ENCODE measurements around the gene NIBAN1. TPM values are rescaled to one million over a fixed set of nuclear protein-coding genes. Genes with fewer than 3 reads are reported as not detected.
A peak's percentile ranks its signal among the peaks of the same experiment; 100 is the strongest.

The NIBAN1 gene
- total RNA-seq, 6 experiments from 2014 or later, result 0.68 to 4.6 (median 1.9) TPM

DNA sequence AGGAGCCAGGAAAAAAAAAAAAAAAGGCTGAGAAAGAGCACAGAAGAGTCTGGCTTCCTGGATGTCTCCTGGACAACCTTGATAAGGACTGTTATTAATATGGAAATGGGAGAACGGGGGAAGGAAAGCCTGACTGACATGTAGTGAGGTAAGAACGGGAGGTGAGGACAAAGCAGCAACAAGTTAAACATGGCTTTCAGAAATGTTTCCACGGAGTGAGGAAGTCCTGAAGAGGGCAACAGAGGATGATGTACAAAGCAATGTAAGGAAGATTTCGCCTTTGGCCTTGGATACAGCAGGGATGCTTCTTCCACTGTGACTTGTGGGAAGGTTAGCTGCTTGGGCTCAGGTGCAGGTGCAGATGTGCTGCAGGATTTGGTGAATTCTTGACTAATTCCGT is 11.9 kb upstream of the NIBAN1 start:
- no peaks in the 10 kb centered on the region for H3K36me3 ChIP-seq
- H3K9me3 ChIP-seq, result no peaks in the 10 kb centered on the region
- H3K4me3 ChIP-seq, result no peak overlapping the region
- no peaks in the 10 kb centered on the region for H3K27me3 ChIP-seq
- H3K4me1 ChIP-seq, result no peaks in the 10 kb centered on the region
- intact Hi-C loops (cut with DNase I), result no loop called here
- 24% methylated on average over 5 of the region's 5 CpGs for WGBS (ENCODE audit: insufficient coverage, low coverage, low lambda C conversion rate, missing lambda C conversion rate)
- TF ChIP-seq, protein P1, sequence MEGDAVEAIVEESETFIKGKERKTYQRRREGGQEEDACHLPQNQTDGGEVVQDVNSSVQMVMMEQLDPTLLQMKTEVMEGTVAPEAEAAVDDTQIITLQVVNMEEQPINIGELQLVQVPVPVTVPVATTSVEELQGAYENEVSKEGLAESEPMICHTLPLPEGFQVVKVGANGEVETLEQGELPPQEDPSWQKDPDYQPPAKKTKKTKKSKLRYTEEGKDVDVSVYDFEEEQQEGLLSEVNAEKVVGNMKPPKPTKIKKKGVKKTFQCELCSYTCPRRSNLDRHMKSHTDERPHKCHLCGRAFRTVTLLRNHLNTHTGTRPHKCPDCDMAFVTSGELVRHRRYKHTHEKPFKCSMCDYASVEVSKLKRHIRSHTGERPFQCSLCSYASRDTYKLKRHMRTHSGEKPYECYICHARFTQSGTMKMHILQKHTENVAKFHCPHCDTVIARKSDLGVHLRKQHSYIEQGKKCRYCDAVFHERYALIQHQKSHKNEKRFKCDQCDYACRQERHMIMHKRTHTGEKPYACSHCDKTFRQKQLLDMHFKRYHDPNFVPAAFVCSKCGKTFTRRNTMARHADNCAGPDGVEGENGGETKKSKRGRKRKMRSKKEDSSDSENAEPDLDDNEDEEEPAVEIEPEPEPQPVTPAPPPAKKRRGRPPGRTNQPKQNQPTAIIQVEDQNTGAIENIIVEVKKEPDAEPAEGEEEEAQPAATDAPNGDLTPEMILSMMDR (IDR thresholded peaks at IDR 0.05), result no peak
- no peak for TF ChIP-seq POLR2A (IDR thresholded peaks at IDR 0.05)
- H3K27ac ChIP-seq, result no peak overlapping the region
- ATAC-seq, result peak in 2 of 4 donors; percentile 23 to 52
- DNase-seq, result no peak

DNA sequence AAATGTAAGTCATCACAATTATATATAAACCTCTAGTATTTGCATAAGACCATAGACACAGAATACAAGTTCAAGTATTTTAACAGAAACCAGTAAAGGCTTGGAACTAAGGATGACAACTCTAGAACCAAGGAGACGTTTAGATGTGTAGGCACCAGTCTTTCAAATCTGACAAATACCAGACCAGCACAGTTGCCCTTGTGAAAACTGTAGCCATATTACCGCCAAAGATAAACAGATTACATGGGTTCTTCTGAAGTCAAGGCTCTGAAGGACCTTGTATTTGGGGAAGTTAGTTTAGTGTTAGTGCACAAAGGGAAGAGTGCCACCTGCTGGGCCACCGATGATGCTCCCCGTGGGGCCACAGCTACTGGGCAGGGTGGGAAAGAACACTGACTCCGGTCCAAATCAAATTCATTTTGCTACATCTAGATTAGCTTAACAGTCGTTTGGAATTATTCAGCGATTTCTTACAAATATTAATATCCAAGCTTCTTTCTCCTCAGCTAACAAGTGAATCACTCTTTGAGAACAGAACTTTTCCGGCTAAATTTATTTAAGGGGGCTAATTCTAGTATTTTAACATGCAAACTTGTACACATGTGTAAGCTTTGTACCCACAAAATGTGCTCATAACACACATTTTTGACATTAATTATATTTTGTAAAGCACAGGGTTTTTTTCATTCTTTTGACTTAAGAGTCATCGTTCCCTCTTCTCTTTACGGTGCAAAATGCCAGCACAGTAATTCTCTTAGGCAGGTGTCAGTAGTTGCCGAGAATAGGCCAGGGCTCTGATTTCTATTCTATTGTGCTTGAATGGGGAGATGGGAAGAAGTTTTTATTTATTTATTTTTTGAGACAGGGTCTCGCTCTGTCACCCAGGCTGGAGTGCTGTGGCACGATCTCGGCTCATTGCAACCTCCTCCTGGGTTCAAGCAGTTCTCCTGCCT is 8.0 kb upstream of the NIBAN1 start:
- intact Hi-C loops (cut with DNase I), result loop anchor here in 1 of 2 donors (5.0 kb wide), 1 partner anchor 175 kb away; no protein-coding TSS in a partner anchor
- H3K27me3 ChIP-seq, result no peaks in the 10 kb centered on the region
- TF ChIP-seq, protein P1 (IDR thresholded peaks at IDR 0.05), result peak; percentile 79 to 97 (median 94)
- no peak for TF ChIP-seq POLR2A (IDR thresholded peaks at IDR 0.05)
- no peaks in the 10 kb centered on the region for H3K36me3 ChIP-seq
- ATAC-seq (peak; percentile 97 to 99 (median 99)), DNase-seq (peak; percentile 73 to 80 (median 74))
- whole genome bisulfite sequencing (ENCODE audit: insufficient coverage, low coverage, low lambda C conversion rate, missing lambda C conversion rate), result 39% methylated on average over 13 of the region's 14 CpGs
- no peaks in the 10 kb centered on the region for H3K9me3 ChIP-seq
- no peak overlapping the region for H3K4me3 ChIP-seq
- H3K27ac ChIP-seq, result no peak overlapping the region
- H3K4me1 ChIP-seq, result no peaks in the 10 kb centered on the region

DNA sequence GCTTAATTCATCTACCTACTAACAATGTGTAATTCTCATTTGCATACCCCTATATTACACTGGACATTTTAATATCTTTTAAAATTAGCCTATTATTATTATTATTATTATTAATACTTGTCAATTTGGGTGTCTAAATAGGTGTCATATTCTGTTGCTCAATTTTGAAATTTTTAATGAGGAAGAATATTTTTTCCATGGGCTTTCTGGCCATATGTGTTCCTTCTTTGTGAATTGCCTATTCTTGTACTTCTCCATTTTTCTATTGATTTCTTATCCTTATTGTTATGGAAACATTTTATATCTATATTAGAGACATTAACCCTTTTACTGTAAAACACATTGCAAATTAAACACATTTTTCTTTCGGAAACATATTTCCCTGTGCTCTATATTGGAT is 6.4 kb upstream of the NIBAN1 start:
- H3K27me3 ChIP-seq, result no peaks in the 10 kb centered on the region
- intact Hi-C loops (cut with DNase I), result loop anchor here in 1 of 2 donors (5.0 kb wide), 1 partner anchor 173 kb away; no protein-coding TSS in a partner anchor
- no peaks in the 10 kb centered on the region for H3K36me3 ChIP-seq
- DNase-seq (no peak), ATAC-seq (no peak)
- H3K9me3 ChIP-seq, result no peaks in the 10 kb centered on the region
- WGBS (ENCODE audit: insufficient coverage, low coverage, low lambda C conversion rate, missing lambda C conversion rate), result 50% methylated on average over 1 of the region's 1 CpG
- TF ChIP-seq, protein P1 (IDR thresholded peaks at IDR 0.05), result no peak
- TF ChIP-seq POLR2A (IDR thresholded peaks at IDR 0.05), result no peak
- no peak overlapping the region for H3K27ac ChIP-seq
- no peaks in the 10 kb centered on the region for H3K4me1 ChIP-seq
- H3K4me3 ChIP-seq, result no peak overlapping the region

DNA sequence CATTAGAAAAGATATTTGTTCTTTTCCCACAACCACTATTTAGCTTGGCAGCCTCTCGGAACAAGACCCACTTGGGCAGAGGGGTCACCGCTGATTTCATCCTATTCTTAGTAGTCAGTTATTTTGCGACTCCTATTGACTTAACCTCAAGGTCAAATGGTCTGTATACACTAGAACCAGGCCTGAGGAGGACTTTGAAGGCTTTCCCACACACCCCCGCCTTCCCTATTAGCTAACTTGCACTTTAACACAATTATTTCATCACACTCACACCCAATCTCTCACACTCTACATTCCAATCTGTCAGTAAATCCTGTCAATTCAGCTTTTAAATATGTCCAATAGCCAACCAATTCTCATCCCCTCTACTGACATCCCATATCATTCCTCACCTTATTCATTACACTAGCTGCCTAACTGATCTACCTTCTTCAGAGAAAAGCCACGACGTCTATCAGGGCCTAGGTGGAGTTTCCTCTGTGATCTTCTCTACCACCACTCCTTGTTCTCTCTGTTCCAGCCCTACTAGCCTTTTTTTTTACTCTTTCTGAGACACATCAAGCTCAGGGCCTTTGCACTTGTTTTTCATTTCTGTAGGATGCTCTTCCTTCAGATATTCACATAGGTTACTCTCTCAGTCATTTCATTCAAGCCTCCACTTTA is 1.0 kb upstream of the NIBAN1 start:
- WGBS (ENCODE audit: insufficient coverage, low coverage, low lambda C conversion rate, missing lambda C conversion rate), result 38% methylated on average over 6 of the region's 6 CpGs
- peak; percentile 24 to 60 (median 41) for ATAC-seq
- H3K27me3 ChIP-seq, result no peaks in the 10 kb centered on the region
- H3K4me3 ChIP-seq, result no peak overlapping the region
- no peaks in the 10 kb centered on the region for H3K4me1 ChIP-seq
- H3K27ac ChIP-seq, result no peak overlapping the region
- intact Hi-C loops (cut with DNase I), result no loop called here
- no peaks in the 10 kb centered on the region for H3K9me3 ChIP-seq
- TF ChIP-seq POLR2A (IDR thresholded peaks at IDR 0.05), result no peak
- TF ChIP-seq, protein P1 (IDR thresholded peaks at IDR 0.05), result no peak
- no peaks in the 10 kb centered on the region for H3K36me3 ChIP-seq
- DNase-seq, result no peak

Measured in right lobe of liver (tissue), 6 donors.